Right kidney (tissue), 1 donor: ENCODE measurements around the gene PATZ1.
A peak's percentile ranks its signal among the peaks of the same experiment; 100 is the strongest.

Experiments
- DNase-seq: peaks from one replicate; pipeline ENCODE4 v3.0.0-alpha.2; 2016

PATZ1 gene

DNA sequence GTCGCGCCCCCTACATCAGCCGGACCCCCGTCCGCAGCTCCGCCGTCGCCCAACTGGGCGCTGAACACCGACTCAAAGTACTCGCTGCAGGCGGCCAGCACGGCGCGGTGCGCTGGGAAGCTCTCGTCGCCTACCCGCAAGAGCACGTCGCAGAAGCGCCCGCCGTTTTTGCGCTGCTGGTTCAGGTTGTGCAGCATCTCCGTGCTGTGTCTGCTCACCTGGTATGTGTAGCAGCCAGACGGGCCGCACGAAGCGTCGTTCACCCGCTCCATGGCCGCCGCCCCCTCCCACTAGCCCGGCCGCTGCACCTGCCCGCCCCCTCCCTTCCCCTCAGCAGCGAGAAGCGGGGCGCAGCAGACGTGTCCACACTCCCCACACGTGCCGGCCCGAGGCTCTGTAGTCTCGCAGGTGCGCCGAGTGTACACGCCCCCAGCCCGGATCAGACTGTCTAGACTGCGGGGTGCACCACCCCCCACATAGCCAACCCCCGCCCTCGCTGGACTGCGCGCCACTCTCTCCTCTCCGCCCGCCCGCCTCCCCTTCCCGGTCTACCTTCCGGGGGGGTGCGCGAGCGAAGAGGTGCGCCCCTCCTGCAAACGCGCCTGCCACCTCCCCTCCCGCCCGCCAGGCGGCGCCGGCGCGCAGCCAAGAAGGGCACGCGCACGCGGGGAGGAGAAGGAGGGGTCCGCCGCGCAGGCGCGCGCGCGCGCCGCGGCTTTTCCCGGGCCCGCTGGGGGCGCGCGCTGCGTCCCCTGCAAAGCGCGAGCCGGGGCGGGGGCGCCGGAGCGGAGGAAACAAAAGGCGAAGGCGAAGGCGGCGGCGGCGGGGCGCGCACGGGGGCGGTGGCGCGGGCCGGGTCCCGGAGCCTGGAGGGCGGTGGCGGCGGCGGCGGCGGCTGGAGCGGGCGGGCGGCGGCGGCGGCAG, 553 bp downstream of the PATZ1 start:
- peak; percentile 84 for DNase-seq

DNA sequence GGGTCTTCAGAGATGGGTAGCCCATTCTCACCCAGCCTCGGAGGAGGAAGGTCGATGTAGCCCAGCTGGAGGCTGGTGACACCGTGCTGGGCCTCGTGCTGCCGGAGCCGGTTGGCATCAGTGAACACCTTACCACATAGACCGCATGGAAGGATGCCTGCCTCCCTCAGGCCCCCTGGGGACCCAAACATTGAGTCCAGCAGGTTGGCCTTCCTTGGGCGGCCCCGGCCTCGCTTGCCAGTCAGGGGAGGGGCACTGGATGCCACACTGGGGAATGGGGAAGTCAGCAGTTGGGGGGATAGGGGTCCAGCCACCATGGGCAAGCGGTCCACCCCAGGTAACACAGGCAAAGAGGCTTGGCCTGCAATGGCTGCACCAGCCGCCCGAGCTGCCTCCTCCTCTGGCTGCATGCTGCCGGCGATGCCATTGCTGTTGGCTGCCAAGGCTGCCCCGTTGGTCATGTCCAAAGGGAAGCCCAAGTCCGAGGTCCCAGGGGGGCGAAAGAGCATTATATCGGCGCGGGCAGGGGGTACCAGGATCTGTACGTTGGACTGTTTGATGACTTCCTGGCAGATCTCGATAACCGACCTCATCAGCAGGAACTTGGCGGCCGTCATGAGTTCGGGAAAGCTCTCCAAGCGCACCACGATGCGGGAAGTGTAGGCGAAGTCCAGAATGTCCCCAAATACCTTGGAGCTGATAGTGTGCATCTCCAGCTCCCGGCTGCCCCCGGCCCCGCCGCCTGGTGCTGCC, 1.4 kb downstream of the PATZ1 start:
- DNase-seq = no peak

DNA sequence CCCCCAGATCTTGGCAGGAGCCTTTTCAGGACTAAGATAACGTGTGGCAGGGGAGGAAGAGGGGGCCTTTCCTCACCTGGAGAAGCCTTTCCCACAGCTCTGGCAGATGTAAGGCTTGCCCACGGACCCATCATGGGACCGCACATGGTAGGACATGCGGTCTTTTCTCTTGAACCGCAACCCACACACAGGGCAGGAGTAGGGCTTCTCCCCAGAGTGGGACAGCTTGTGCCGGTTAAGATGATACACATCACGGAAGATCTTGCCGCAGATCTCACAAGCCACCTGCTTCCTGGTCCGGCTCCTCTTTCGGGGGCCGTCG, 1.9 kb downstream of the PATZ1 start:
- peak; percentile 35 for DNase-seq

DNA sequence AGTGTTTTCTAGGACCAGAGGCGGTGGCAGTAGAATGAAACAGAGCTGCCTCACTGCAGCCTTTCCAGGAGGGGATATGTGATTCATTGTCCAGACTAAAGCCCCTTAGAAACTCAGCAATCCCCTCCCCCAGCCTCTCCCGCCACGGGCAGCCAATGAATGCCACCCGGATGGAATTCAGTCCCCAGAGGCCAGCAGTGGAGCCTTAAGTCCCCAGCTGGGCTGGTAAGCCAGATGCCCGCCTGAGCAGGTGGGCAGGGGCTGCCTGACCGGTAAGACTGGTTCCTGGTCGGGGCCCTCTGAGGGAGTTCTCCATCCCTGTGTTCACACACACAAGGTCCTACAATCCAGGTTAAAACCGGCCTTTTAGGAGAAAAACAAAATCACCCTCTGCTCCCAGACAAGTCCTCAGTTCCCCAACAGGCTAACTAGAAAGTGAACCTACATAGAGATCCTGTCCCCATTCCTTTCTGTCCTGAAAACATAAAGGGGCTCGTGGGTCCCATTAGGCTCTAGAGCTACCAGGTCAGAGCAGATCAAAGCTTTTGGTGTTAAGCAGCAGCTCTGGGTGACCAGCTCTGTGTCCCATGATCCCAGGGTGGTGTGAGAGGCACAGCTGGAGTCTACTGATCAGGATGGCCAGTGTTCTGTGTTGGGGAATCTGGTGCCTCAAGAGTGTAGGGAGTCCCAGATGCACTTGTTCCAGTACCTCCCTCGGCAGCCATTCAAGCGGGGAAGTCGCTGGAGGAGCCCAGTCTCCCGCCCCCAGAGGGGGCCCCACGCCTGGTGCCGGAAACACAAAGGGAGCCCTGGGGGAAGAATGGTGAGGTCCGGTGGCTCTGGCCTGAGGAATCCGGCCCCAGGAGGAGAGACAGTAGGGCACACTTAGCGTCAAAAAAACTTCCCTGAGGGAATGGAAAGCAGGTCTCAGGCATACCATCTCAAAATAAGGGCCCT, 2.6 kb downstream of the PATZ1 start:
- peak; percentile 70 for DNase-seq

DNA sequence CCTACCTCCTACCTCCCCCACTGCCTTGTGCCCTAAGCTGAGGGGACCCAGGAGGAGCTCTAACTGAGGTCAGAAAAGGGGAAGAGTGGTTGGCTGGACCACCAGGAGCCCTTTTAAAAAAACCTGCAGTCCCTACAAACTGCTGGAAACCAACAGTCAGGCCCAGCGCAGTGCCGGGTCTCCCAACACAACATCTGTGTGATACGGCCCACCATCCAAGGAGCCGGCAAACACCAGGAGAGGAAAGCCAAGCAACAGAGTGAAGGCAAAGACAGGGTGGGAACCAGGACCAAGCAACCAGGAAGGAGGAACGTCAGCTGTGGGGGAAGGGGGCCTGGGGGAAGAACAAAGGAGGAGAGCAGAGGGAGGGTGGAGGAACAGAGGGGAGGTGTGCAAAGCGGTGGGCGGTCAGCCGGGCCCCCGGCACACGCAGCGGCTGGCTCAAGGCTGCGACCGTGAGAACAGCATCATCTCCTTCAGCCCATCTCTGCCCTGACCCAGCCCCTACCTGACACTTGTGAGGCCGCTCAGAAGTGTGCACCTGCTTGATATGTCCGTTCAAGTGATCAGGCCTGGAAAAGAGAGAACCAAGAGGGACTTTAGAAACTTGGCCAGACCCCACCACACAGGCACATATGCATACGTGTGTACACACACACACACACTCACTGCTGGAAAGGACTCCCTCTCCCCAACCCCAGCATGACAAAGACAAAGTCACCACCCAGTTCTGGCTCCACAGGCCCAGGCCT, 3.6 kb downstream of the PATZ1 start:
- peak; percentile 48 for DNase-seq

DNA sequence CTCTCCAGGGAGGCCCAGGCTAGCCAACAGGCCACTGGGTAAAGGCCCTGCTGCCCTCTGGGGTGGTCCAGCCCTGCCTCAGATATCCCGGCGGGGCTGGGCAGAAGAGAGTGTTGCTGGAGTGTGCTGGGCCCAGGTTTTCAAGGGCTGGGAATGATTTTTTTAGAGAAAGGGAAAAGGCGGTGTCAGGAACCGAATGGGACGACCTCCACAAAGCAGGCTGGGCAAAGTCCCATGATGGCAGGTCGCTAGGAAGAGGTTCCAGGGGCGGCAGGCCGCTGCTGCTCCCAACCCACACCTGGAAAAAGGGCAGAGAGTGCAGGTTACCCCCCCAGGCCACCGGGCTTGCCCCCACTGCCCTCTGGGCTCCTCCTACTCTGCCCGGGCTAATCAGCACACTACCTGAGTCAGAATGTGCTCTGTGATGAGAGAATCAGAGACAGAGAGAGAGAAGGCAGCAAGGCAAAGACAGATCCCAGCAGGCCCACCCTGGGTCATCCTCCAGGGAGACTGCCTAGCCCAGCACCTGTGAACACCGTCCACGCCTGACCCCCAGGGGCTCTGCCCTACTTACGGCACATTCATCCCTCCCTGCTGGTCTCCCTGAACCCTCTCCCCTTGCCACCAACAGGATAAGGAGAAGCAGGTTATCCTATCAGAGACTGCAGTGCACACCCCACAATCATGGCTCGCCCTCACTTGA, 4.6 kb downstream of the PATZ1 start:
- no peak for DNase-seq

DNA sequence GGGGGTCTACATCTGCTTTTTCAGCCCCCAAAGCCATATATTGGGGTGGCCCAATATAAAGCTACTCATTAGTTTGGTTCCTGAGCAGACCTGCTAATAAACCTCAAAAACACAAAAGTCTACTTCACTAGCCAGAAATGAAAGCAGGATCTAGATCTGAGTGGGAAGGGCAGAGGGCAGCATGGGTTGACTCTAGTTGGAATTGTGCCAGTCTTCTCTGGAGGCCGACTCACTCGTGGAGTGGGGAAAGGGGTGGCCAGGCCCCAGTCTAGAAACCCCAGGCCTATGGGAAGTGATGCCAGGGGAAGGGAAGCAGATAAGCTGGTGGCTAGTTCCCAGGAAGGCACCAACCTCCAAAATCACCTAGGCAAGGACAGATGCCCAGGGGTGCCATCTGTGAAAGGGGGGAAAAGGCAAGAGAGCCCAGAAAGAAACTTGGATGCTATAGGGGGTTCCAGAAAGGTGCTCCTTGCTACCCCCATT, 5.3 kb downstream of the PATZ1 start:
- no peak for DNase-seq

DNA sequence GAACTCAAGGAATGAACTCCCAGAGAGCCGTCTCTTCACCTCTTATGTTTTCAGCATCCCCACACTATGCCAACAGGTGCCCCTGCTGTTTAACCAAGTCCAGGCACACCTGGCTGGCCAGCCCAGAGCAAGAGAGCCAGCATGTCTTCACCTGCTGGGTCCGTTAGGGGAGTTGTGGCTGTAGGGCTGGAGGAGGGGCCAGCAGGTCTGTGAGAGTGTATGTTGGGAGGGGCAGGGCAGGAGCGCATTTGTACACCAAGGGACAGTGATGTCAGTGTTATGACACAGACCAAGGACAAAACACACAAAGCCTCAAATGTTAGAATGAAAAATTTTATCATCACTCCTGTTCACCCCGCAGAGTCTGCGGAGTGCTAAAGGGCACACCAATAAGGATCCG, 5.8 kb downstream of the PATZ1 start:
- no peak for DNase-seq

DNA sequence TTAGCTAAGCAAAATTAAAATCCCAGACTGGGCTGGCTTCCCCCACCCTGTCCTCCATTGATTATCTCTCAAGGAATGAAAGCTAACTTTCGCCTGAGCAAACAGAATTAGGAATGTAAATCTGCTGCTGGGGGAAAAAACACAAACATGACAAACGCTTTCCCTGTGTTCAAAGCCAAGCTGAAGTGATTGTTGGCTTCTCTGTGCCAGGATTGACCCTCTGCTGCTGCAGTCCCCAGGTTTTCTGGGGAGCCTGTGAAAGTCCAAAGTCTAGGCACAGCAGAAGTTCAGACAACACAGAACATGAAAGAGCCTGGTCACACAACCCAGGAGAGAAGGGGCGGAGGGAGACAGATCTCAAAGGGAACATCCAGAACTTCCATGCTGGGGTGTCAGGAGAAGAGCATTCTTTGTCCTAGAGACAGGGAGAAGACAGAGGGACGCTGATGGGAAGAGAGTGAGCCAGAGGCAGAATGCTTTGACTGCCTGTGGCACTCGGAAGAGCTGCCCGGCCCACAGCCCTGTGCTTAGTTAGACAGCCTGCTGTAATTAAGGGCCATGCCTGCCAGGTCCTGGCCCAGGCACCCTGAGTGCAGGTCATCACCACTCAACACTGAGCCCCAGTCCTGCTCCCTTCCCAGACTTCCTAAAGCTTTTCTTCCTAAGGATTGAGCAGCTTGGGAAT, 6.9 kb downstream of the PATZ1 start:
- DNase-seq = no peak

DNA sequence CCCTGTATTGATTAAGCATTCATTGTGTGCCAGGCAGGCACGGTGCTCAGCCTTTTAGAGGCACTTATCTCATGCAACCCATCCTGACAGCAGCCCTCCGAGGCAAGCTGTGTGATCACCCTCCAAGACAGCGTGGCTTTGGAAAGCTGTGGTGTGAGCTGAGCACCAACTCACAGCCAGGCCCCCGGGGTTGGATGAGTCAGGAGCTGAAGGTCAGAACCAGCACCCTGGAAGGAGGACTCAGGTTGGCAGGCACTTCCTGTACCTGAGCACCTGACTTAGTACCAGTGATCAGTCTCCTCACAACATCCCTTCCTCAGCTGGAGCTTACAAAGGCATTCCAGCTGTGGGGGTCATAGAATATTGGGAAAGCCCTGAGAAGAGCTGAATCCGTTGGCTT, 9.0 kb downstream of the PATZ1 start:
- DNase-seq = no peak

DNA sequence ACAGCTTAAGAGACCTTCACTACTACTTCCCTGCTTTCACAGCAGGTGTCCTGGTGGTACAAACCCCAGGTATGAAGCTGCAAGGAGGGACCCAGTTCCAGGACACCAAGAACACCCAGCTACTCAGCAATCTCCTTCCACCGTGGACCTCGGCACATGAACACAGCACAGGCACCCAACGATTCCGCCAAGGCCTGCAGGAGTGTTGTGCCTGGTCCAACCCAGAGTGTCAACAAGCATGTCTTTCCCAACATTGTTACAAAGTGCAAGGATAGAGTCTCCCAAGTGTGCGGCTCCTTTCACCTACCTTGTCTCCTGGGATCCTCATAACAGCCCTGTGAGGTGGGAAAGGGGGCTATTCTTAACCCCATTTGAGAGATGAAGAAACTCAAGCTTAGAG, 11.8 kb downstream of the PATZ1 start:
- DNase-seq = no peak

DNA sequence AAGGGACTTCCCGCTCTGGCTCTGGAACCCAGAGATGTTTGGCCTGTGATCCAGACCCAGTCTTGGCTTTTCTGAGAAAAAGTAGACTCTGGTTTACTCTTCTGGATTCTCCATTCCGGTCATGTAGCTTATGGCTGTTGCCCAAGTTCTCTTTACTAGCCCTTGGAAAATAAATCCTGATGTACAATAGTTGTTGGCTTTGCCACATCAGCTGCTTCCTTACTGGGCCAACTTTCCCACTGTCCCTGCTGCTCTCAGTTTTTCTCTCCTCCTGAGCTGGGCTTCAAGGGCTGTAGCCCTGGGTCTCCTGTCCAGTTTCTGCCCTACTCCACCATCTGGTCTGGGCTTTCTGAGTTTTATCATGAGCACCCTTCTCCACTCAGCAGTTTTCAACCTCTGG, 12.5 kb downstream of the PATZ1 start:
- DNase-seq = no peak

DNA sequence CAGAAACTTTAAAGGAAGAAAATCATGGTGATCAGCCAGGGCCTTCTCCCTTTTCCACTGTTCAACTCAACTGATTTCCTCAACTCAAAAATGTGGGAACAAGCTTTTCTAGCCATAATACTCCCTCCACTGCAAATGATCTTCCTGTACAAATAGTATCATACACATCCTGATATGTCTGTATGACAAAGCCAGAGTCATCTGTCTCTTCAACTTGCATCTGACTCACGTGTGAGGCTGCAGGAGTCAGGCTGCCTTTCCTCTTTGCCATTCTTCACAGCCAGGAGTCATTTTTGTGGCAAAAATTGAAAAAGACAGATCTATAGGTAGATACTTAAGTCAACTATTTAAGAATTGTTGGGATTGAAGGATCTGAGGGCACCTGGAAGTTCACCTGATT, 13.3 kb downstream of the PATZ1 start:
- DNase-seq = no peak

DNA sequence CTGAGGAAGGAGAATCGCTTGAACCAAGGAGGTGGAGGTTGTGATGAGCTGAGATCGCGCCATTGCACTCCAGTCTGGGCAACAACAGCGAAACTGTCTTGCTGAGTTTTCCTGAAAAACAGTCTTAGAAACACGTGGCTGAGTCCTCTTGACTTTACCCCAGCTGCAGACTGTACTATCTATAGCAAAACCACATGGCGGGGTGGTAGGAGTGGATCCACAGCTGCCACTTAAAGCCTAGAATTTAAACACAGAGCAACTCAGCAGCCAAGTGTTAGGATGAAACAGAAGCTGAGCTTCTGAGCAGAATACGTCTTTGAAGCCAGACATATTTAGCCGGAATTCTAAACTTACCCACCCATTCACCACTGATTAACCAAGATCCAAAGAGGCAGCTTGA, 14.1 kb downstream of the PATZ1 start:
- DNase-seq = no peak

DNA sequence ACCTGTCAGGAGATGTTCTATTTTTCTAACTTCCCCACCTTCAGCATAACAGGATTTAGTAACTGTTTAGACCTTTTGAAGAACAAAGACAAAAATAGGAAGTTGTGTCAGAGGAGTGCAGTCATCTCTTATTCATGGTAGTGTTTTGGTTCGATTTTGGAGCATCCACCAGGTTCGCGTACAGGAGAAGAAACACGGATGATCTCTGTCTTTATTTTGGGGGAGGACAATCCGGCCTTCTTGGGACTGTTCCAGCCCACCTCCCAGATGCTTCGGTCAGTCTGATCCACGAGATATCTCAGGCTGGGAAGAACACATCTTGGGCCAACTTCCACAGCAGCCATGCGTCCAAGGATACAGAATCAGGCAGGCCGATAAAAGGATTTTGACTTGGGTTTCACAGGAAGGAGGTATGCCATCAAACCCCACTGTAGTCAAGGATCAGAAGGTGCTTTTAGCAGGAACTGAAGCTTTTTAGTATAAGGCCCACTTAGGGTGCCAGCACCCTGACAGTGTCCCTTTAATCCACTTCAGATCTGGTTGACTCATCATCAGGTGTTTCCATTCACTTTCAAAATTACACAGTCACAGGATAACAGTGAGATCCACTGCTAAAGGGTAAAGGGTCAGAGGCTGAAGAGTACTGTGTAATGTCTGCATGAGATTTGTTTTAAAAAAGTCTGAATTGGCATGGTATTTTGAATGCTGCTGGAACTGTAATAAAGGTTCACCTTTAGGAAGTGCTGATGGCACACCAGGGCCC, 16.5 kb downstream of the PATZ1 start:
- no peak for DNase-seq

DNA sequence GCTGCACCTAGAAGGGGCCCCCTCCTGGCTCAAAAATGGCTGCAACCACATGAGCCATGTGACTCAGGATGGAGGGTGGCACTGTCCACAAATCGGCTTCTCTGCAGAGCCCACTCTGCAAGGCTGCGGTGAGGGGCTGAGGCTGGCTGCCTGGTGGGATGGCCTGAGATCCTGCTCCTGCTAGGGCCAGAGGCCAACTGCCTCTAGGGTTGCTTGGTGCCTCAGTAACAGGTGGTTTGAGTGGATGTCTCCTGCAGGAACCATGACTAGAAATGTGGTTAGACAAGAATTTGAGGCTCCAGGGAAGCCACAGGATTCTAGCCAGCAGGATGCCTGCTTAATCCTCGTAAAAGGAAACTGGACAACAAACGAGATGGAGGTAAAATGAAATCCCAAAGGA, 17.1 kb downstream of the PATZ1 start:
- DNase-seq = no peak

DNA sequence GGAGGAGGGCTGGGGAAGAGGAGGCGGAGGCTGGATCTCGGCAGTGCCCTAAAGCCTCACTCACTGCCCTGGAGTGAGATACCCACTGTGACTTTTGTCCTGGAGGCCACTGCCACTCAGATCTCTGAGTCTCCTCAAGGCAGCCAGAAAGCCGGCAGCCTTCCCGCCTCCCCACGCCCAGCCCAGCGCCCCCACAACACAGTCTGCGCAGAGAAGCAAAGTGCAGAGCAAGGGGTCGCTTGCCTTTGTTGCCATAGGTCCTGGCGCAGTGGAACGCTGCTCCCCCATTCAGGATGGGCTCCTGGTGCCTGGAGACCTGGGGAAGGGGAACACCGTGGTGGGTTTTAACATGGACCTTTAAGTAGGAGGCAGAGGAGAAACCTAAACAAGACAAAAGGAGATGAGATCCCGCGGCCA, 17.6 kb downstream of the PATZ1 start:
- DNase-seq = no peak

DNA sequence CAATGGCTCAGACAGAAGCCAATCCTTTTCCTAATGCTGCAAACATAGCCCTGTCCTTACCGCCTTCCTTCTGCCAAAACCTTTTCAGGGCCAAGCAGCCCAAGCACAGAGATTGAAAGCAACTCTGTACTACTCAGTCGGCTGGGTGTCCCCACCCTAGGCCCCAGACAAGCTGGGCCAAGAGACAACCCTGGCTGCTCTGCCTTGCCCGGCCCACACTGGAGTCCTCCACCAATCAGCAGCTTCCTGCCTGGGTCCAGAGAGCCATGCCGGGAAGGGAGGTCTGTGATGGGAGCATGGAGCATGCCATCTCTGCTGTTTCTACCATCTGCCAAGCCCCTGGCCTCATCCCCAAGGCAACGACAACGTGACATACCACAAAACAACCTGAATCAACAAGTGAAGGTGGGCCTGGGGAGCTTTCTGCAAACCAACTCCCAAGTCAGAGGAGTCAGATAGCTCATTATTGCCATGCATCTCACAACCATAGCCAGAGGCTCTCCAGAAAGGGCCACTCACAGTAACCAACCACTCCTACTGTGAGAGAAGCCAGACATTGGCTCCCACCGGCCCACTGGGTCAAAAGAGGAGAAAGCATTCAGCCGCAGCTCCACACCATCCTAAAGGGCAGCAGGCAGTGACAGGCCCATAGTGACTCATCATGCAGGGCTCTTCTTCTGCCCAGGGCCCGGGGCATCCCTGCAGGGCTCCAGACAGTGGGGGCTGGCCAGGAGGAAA, 18.2 kb downstream of the PATZ1 start:
- no peak for DNase-seq

DNA sequence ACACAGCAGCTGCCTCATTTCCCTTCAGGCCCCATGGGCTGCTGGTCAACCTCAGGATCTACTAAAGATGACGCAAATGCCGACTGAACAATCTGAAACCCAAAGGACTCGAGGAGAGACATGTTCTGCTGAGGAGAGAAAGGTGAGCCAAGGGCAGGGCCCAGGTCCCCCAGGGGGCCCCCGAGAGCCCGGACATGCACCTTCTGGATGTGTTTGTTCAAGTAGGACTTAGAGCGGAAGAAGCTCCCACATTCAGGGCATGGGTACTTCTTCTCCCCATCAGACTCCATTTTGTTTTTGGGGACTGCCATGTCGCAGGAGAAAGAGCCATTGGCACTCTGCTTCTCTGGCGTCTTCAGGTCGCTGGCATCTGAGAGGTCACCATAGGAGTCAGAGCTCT, 19.3 kb downstream of the PATZ1 start:
- DNase-seq = no peak
